ENCODE results near the gene CHPF2. TPM values are rescaled to one million over a fixed set of nuclear protein-coding genes. Genes with fewer than 3 reads are reported as not detected.

Gene CHPF2
- total RNA-seq, 4 donors from 2014 or later = 33.9 to 82.4 (median 58.7) TPM

DNA sequence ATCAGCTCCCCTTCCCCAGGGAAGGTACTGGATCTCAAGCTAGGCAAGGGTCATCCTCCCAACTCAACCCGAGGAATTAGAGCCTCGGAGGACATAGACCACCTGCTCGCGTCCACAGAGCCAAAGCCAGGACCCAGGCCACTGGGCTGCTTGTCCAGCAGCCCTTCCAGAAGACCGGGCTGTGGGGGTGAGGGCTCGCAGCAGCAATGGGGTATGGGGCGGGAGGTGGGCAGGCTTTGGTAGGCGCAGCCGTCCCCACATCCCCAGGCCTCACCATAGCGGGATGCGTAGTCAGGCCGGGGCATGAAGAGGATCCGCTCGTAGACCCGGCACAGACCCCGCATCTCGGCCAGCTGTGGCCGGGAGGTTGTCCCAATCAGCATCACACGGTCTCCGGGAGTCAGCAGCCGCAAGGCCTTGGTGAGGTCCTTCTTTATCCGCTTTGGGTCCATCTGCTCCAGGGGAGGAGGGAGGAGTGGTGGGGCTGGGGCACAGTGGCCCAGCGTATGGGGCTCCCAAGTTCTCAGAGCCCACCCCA lies 40.2 kb upstream of the CHPF2 start:
- no peak overlapping the region for H3K27ac ChIP-seq
- DNase-seq = no peak
- WGBS, 2 donors = 93 to 97% methylated on average over 7 to 22 of the region's 23 CpGs
- TF ChIP-seq, protein P1, sequence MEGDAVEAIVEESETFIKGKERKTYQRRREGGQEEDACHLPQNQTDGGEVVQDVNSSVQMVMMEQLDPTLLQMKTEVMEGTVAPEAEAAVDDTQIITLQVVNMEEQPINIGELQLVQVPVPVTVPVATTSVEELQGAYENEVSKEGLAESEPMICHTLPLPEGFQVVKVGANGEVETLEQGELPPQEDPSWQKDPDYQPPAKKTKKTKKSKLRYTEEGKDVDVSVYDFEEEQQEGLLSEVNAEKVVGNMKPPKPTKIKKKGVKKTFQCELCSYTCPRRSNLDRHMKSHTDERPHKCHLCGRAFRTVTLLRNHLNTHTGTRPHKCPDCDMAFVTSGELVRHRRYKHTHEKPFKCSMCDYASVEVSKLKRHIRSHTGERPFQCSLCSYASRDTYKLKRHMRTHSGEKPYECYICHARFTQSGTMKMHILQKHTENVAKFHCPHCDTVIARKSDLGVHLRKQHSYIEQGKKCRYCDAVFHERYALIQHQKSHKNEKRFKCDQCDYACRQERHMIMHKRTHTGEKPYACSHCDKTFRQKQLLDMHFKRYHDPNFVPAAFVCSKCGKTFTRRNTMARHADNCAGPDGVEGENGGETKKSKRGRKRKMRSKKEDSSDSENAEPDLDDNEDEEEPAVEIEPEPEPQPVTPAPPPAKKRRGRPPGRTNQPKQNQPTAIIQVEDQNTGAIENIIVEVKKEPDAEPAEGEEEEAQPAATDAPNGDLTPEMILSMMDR (IDR thresholded peaks at IDR 0.05) = no peak
- no peak for TF ChIP-seq POLR2A (IDR thresholded peaks at IDR 0.05)
- no peaks in the 10 kb centered on the region for H3K27me3 ChIP-seq
- no peaks in the 10 kb centered on the region for H3K36me3 ChIP-seq
- intact Hi-C loops (cut with DNase I) = no loop called here
- H3K4me3 ChIP-seq (replicated peaks in 1 of 3) = no peak overlapping the region
- no peaks in the 10 kb centered on the region for H3K9me3 ChIP-seq
- H3K4me1 ChIP-seq = no peaks in the 10 kb centered on the region

DNA sequence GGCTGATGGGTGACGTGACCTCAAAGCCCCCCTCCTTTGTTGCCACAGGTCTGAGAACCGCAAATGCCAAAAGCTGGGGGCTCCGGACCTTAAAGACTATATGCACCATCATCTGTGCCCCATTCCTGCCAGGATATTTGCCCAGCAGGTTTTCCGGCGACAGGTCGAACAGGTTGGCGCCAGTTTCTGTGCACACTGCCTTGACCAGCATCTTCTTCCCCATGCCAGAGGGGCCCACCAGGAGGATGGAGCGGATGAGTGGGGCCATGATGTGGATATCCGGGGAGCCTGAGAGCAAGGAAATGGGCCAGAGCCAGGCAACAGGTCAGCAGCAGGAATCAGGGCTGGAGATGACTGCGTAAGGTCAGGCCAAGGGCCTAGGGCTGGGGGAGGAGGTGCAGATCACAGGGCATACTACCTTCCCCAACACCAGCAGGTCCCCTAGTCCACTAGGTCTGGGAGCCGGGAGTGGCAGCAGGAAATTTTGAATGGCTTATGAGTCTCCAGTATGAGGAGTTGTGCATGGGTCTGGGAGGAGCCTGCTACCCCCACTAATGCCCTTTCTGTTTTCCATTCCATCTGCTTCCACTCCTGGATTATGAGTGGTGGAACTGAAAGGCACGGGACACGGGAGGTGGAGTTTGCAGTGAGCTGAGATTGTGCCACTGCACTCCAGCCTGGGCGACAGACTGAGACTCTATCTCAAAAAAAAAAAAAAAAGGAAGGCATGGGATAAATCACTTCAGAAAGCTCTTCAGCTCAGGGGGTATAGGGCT lies 38.9 kb upstream of the CHPF2 start:
- WGBS, 2 donors = 85 to 93% methylated on average over 13 to 14 of the region's 14 CpGs
- no peaks in the 10 kb centered on the region for H3K36me3 ChIP-seq
- no peak for DNase-seq
- no peak overlapping the region for H3K4me3 ChIP-seq (replicated peaks in 1 of 3)
- intact Hi-C loops (cut with DNase I) = no loop called here
- TF ChIP-seq, protein P1 (IDR thresholded peaks at IDR 0.05) = no peak
- no peak for TF ChIP-seq POLR2A (IDR thresholded peaks at IDR 0.05)
- H3K27ac ChIP-seq = no peak overlapping the region
- H3K27me3 ChIP-seq = no peaks in the 10 kb centered on the region
- no peaks in the 10 kb centered on the region for H3K9me3 ChIP-seq
- no peaks in the 10 kb centered on the region for H3K4me1 ChIP-seq

DNA sequence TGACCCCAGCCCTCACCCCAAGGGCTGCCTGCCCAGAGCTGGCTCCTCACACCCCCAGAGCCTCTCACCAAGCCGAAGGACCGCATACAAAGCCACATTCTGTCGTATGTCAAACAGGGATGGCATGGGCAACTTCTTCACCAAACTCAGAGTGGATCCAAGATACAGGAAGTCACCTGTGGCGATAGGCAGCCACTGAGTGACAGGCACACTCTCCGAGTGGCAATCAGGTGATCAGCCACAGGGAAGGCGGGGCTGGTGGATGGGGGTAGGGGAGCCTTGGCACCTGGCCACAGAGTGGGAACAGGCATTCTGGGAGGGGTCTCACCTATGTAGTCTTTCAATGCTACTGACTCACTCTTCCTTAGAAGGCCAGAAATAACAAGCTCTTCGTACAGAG lies 38.1 kb upstream of the CHPF2 start:
- Histone ChIP-seq H3K36me3 (no peaks in the 10 kb centered on the region), H3K27ac (no peak overlapping the region), H3K9me3 (no peaks in the 10 kb centered on the region), H3K4me1 (peaks cover 0 to 2% of the 10 kb centered on the region in 2 donors), H3K4me3 (replicated peaks in 1 of 3) (no peak overlapping the region), H3K27me3 (no peaks in the 10 kb centered on the region)
- intact Hi-C loops (cut with DNase I) = no loop called here
- no peak for TF ChIP-seq POLR2A (IDR thresholded peaks at IDR 0.05)
- TF ChIP-seq, protein P1 (IDR thresholded peaks at IDR 0.05) = no peak
- 78 to 80% methylated on average over 6 to 7 of the region's 7 CpGs for WGBS, 2 donors
- no peak for DNase-seq

DNA sequence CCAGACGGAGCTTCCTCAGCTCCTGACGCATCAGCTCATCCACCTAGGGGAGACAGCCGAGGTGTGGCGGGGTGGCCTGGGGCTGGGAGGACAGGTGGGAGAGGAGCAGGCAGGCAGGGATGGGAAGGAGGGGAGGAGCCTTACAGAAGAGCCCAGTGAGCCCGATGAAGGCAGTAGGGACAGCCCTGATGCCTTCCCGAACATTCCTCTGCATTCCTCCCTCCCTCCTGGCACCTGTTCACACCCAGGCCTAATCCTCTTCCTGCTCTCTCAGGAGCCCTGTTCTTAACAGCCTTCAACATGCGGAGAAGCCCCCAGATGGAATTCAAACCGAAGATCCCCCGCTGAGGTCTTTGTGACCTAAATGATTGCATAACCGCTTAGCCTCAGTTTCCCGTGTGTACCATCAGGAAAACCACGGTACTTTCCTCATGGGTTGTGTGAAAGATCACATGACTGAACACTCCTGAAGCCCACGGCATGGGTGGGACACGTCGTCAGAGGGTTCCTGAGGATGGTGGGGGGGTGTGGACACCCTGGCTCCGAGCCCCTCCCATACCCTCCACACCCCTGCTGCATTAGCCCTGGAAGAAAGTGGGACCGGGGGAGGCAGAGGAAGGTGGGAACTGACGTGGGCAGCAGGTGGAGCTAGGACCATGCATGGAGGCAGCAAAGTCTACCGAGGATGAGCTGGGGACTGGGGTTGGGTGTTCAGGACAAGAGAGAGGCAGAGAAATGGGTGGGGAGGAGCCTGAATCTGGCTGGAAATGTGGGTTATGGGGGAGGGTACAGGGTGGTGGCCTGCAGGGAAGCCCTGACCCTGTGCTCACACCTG lies 36.5 kb upstream of the CHPF2 start:
- no peak for TF ChIP-seq POLR2A (IDR thresholded peaks at IDR 0.05)
- TF ChIP-seq, protein P1 (IDR thresholded peaks at IDR 0.05) = no peak
- intact Hi-C loops (cut with DNase I) = no loop called here
- no peaks in the 10 kb centered on the region for H3K36me3 ChIP-seq
- no peak overlapping the region for H3K4me3 ChIP-seq (replicated peaks in 1 of 3)
- DNase-seq = no peak
- WGBS, 2 donors = 46 to 62% methylated on average over 16 to 19 of the region's 19 CpGs
- peaks cover 0 to 5% of the 10 kb centered on the region in 2 donors for H3K4me1 ChIP-seq
- H3K27ac ChIP-seq = no peak overlapping the region
- H3K9me3 ChIP-seq = no peaks in the 10 kb centered on the region
- H3K27me3 ChIP-seq = no peaks in the 10 kb centered on the region

All from thyroid gland (tissue), 4 donors.